ENCODE measurements around the gene CCK.

Gene CCK

DNA sequence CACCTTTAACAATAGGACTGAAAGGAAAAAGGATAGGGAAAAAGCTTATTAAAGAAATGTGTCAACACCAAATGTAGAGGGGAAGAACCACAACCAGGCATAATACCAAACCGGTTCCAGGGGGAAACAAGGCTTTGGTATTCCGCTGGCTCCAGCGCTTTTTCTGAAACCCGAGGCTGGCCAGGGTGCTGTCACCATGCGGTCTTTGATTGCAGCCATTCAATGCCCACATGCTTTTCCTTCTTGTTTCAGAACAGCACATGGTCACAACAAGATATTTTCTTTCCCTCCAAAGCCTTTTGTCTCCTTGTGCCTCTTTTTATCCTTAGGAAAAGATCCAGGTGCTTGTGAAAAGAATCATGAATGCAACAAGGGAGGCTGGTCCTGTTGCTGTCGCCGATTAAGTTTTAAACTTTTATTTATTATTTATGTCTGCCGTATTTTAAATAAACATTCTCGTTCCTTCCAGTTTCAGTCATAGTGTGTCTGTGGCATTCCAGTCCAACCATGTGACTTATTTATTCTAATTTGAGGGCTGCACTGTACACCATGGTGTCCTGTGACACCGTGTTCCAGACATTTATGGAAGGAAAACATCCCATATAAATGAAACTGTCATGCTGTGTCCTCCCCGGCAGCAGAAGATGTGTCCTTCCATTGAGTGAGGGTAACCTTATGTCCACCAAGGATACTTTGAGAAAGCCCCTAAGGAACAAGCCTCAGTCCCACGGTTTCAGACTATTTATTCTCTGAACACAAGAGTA is 41.1 kb downstream of the CCK start:
- no peak for DNase-seq

DNA sequence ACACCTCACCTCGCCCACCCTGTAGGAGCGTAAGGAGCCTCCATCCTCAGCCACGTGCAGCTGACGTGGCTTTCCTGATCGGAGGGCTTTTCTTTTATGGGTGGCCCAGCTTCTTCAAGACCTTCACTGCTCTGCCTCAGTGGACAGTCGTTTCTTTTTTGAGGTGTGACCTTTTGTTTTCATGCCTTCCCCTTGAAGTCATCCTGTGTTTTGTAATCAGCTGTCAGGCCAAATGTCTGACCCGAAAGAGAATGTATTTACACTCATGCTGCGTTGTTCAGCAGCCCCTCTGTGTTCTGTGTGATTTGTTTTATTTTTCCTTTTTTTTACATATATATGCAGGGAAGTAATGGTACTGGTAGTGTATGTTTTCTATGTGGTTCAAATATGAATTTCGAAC is 41.8 kb downstream of the CCK start:
- no peak for DNase-seq

DNA sequence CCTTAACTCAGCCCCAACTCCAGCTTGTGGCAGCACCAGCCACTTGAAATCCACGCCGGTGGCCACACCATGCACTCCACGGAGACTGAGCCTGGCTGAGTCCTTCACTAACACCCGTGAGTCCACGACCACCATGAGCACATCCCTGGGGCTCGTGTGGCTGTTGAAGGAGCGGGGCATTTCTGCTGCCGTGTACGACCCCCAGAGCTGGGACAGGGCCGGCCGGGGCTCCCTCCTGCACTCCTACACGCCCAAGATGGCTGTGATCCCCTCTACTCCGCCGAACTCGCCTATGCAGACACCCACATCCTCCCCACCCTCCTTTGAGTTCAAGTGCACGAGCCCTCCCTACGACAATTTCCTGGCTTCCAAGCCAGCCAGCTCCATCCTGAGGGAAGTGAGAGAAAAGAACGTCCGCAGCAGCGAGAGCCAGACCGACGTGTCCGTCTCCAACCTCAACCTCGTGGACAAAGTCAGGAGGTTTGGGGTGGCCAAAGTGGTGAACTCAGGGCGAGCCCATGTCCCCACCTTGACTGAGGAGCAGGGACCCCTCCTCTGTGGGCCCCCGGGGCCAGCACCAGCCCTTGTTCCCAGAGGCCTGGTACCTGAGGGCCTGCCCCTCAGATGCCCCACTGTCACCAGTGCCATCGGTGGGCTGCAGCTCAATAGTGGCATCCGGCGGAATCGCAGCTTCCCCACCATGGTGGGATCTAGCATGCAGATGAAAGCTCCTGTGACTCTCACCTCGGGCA is 42.9 kb downstream of the CCK start:
- DNase-seq: no peak

DNA sequence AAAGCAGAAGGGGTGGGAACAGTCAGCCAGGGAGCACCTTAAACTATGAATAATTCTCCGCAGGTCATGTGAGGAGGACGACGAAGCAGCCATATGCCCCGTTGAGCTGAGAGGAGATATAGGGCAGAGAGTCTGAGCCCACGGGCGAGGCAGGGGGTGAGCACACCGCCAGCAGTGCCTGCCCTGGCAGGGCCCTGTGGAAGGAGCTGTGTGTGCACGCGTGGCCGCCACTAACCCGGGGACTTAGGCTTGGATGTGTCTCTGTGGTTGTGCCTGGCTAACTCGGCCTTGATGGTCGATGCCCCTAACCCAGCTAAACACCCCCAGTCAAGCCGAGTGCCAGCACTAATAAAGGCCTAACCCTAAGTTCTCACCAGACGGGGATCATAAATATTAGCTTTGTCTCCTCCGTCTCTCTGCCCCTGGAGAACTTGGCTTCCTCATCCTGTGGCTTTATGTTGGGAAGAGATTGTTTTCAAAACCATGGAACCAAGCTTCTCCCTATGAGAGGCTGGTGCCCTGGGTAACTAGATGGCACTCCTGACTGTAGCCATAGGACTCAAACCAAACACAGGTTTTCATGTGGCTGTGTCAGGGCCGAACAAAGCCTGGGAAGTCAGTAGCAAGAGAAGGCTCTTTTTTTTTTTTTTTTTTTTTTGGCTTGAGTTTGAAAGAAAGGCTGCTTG is 45.4 kb downstream of the CCK start:
- DNase-seq: no peak

DNA sequence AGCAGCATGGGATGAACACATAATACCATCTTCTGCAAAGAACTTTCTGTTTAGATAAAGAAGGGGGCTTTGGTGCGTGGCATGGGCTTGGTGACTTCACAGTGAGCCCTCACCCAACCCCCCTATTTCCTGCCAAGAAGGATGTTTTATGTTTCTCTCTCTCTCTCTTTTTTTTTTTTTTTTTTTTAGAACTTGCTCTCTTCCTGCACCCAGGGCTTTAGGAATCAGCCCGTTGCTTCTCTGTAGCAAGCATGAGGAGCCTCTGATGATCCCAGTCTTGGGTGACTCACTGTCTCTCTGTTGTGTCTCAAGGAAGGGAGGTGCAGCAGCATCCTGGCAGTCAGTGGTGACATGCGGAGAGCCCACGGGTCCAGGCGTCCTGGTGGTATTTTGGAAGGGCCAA is 49.1 kb downstream of the CCK start:
- no peak for DNase-seq

DNA sequence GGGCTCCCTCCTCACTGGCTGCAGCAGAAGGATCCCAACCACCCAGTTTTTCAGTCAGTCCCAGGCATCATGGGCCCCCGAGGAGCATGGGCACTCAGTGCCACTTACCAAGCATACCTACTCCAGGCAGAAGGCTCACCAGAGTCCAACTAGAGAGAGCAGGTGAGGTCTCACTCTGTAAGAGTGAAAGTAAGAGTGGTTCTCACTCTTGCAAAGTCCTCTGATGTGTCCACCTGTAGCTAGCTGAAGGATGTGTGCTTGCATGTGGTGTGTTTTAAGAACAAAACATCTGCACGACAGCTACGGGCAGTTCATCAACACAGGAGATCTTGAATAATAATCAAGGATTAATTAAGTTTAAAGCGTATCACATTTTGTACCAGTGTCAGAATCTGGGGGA is 49.7 kb downstream of the CCK start:
- DNase-seq: no peak

DNA sequence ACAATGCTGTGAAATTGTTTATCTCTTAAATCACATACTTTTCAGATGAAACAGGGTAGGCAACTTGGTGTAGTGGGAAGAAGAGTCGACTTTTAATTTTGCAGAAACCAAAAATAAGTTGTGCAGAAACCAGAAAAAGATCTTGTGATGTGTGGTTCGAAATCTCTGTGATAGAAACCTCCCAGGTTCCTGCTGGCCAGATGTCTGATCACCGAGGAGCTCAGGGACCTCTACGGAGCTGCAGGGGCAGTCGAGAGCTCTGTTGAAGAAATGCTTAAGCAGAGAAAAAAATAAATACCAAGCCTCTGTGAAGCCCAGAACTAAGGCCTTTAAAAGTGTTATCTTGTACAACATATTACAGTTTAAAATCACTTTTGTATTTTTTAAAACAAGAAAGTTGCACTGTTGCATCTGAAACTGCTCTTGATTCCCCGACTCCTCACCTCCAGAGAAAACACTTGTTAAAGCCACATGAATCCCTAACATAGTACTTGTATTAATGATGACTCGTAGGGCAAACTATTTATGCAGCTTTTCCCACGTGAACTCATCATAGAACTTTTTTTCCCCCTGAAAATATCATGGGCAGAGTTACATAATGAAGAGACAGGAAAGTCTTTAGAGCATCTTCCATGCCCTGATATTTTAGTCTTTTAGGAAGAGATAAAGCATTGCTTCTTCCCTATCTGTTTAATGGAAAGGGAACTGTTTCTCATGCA is 51.3 kb downstream of the CCK start:
- DNase-seq: no peak

DNA sequence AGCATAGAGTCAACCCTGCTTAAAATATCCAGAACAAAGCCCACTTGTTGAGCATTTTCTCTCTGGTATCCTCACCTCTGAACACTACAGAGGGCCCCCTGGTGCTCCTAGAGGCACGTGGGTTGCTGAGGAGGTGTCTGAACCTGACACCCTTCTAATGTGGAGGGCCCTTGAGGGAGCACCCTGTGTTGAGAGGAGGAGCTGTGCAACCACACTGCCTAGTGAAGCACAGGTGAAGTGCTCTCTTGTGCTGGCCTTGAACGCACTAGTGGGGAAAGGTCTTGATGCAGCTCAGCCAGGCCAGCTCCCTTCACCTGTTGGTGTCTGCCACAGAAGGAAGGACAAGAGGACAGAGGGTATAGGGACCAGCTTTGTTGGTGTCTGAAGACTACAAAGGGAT is 51.9 kb downstream of the CCK start:
- peak; percentile 87 for DNase-seq

DNA sequence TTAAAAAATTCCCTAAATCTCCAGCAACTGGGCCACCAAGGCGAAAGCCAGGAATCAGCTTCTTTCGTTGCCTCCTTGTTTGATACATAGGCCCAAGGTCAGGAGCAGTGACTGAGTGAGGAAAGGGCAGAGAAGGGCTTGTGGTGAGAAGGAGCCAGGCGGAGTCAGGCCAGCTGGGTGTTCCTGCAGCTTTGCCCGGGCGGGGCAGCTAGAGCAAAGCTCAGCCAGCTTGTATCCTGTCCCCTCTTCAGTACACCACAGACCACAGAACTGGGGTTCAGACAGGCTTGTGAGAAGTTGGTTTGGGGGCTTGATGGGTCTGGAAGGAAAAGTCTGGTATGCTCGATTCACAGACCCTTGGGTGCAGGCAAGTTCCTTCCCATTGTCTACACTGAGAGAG is 52.6 kb downstream of the CCK start:
- DNase-seq: no peak

DNA sequence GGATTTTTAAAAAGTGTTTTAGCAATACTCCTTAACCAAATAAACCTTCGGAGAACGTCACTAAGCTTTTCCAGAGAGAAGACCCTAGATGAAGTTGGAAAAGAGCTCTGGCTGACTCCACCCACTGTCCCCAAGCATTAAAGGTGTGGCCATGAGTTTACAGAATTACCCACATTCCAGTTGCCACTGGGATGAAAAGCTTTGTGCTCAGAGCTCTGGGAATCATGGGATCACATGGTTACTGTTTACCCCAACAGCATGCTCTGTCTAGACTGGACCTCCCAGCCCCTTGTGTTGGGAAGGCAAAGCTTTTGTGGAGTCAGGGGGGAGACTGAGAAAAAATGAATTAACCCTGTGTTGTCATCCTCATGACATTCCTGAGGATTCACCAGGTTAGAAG is 55.3 kb downstream of the CCK start:
- no peak for DNase-seq

DNA sequence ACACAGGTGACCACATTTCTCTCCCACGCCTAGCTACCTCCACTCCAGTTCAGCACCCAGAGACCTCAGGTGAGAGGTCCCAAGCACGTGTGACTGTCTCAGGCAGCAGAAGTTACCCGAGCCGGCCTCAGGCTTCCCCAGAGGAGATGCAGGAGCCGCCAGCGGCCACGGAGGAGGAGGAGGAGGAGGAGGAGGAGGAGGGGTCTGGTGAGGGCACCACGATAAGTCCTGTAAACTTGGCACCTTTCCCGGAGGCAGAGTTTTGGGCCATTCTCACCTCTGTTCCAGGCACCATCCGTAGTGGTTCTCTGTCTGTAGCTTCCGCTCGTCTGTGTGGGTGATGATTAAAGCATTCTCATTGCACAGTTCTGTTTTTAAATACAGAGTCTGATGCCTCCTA is 56.1 kb downstream of the CCK start:
- no peak for DNase-seq
